DOHH2 (cell line): ENCODE results near the gene PRKCE.

Source experiments
- EZH2phosphoT487 ChIP-seq: fragments of 200-600 bp; sonication (generic); IDR thresholded peaks from 2 replicates; pipeline ENCODE4 v1.6.1; 2017; ENCODE audit warnings: borderline replicate concordance, mild to moderate bottlenecking, antibody characterized with exemption, low read length, moderate library complexity, mixed read lengths
- TF ChIP-seq, protein P1 (sequence below): fragments of 200-600 bp; sonication (generic); IDR thresholded peaks from one replicate; pipeline ENCODE4 v1.5.1; 2014; ENCODE audit warnings: antibody characterized with exemption, mild to moderate bottlenecking, low read depth, low read length; ENCODE audit not compliant: poor library complexity, severe bottlenecking

DNA sequence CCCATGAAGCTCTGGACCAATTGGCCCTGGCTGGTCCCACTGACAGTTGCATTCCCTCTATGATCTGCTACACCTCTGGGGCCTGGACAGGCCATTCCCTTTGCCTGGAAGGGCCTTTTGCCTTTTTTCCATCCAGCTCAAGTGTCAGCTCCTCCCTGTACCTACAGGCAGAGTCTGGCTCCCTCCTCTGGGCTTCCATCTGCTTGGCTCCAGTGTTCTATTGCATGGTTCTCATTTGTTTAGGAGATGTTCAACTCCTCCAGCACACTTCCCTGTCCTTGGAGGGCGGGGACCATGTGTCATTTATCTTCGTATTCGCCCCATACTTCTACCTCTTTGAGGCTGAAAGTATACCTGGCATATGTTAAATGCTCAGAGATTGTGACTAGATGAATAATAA is 61.1 kb downstream of the PRKCE start:
- TF ChIP-seq, protein P1, sequence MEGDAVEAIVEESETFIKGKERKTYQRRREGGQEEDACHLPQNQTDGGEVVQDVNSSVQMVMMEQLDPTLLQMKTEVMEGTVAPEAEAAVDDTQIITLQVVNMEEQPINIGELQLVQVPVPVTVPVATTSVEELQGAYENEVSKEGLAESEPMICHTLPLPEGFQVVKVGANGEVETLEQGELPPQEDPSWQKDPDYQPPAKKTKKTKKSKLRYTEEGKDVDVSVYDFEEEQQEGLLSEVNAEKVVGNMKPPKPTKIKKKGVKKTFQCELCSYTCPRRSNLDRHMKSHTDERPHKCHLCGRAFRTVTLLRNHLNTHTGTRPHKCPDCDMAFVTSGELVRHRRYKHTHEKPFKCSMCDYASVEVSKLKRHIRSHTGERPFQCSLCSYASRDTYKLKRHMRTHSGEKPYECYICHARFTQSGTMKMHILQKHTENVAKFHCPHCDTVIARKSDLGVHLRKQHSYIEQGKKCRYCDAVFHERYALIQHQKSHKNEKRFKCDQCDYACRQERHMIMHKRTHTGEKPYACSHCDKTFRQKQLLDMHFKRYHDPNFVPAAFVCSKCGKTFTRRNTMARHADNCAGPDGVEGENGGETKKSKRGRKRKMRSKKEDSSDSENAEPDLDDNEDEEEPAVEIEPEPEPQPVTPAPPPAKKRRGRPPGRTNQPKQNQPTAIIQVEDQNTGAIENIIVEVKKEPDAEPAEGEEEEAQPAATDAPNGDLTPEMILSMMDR = no peak
- no peak for TF ChIP-seq EZH2phosphoT487
